ENCODE measurements around the gene KIF25.

KIF25 gene

GRCh38 chr6:167988154-167988495 is 9.3 kb upstream of the KIF25 start:
- TF ChIP-seq CTCF (IDR thresholded peaks at IDR 0.05; ENCODE audit: insufficient read depth, missing control alignments) = no peak
- no peak for FAIRE-seq
- DNase-seq (ENCODE audit: insufficient read length, low spot score) = no peak

GRCh38 chr6:167988945-167989841 is 8.3 kb upstream of the KIF25 start:
- no peak for FAIRE-seq
- DNase-seq (ENCODE audit: insufficient read length, low spot score) = no peak
- TF ChIP-seq CTCF (IDR thresholded peaks at IDR 0.05; ENCODE audit: insufficient read depth, missing control alignments) = no peak

DNA sequence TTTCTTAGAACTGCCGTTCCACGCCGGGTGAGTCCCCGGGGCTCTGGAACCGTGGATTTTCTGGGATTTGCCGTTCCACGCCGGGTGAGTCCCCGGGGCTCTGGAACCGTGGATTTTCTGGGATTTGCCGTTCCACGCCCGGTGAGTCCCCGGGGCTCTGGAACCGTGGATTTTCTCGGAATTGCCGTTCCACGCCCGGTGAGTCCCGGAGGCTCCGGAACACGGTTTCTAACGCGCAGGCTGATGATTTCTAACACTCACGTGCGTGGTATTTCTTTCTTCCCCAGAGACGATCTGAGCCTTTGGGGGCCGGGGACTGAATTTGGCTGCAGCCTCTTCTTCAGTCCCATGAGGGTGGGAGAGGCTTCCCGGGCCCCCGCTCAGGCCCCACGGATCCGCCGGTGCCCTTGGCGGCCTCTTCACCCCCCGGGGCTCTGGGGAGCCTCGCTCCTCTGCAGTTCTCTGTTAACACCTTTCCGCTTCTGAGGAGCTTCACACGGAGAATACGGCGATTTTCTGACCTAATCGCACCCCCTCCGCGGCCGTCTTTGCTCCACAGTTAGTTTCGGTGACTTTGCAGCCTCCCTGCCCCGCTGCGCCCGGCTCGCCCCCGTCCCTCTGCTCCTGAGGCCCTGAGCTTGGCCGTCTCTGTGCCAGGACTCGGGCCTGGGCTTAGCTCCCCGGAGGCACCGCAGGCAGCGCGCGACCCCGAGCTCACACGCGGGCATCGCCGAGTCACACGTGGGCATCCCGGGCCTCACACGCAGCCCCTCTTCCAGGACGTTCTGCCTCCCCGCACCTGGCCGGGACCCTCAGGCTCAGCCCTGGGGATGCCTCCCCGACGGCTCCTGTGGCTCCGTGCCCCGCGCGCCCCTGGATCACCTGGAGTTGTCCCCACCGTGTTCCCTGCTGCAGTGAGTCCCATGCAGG is 7.2 kb upstream of the KIF25 start:
- FAIRE-seq (no peak), DNase-seq (ENCODE audit: insufficient read length, low spot score) (no peak)
- TF ChIP-seq CTCF (IDR thresholded peaks at IDR 0.05; ENCODE audit: insufficient read depth, missing control alignments) = no peak

- no peak for DNase-seq (ENCODE audit: insufficient read length, low spot score)
- TF ChIP-seq CTCF (IDR thresholded peaks at IDR 0.05; ENCODE audit: insufficient read depth, missing control alignments) = no peak
- FAIRE-seq = no peak
These were observed 4.3 kb upstream of the KIF25 start for GRCh38 chr6:167993169-167993568.

GRCh38 chr6:167993831-167994230 is 3.6 kb upstream of the KIF25 start:
- FAIRE-seq = no peak
- TF ChIP-seq CTCF (IDR thresholded peaks at IDR 0.05; ENCODE audit: insufficient read depth, missing control alignments) = no peak
- no peak for DNase-seq (ENCODE audit: insufficient read length, low spot score)

- FAIRE-seq (no peak), DNase-seq (ENCODE audit: insufficient read length, low spot score) (no peak)
- no peak for TF ChIP-seq CTCF (IDR thresholded peaks at IDR 0.05; ENCODE audit: insufficient read depth, missing control alignments)
These were observed 2.2 kb upstream of the KIF25 start for GRCh38 chr6:167995302-167995701.
